K562 (cell line): ENCODE data around the gene PLAAT5. TPM values are rescaled to one million over a fixed set of nuclear protein-coding genes. Genes with fewer than 3 reads are reported as not detected.

Source experiments
- ARID1B ChIP-seq: fragments of 450-650 bp; IDR thresholded peaks from 2 replicates; pipeline ENCODE4 v1.6.1; 2016; ENCODE audit warnings: antibody characterized with exemption, mild to moderate bottlenecking, inconsistent platforms
- ATF1 ChIP-seq, 2 experiments: fragments of 450-650 bp in 1 of 2; IDR thresholded peaks; 2 replicates each; pipeline ENCODE4 v1.6.1; 2016; ENCODE audit warnings: missing compliant biosample characterization in 1 of 2, missing genetic modification characterization in 1 of 2
- CBFA2T2 ChIP-seq: fragments of 450-650 bp; conservative IDR thresholded peaks from 2 replicates; pipeline ENCODE4 v1.6.1; 2017; ENCODE audit warnings: mild to moderate bottlenecking
- CREB1 ChIP-seq, 2 experiments: sonication (generic) in 1 of 2; formaldehyde crosslinking in 1 of 2; IDR thresholded peaks; 2 replicates each; pipeline versions ENCODE4 v1.6.1 to v1.8.0; 2012 to 2022; ENCODE audit warnings: inconsistent platforms in 1 of 2, mild to moderate bottlenecking in 1 of 2, missing genetic modification reagents in 1 of 2, moderate library complexity in 1 of 2
- DACH1 ChIP-seq: fragments of 450-650 bp; IDR thresholded peaks from 2 replicates; pipeline ENCODE4 v1.6.1; 2018; ENCODE audit not compliant: partially characterized antibody
- ERF ChIP-seq: fragments of 450-650 bp; formaldehyde crosslinking; IDR thresholded peaks from 2 replicates; pipeline ENCODE4 v1.4.0; 2020; ENCODE audit warnings: mild to moderate bottlenecking, mixed read lengths
- GTF3C2 ChIP-seq: IDR thresholded peaks from 3 replicates; pipeline ENCODE4 v1.6.1; 2011; ENCODE audit warnings: borderline replicate concordance, mild to moderate bottlenecking, moderate library complexity; ENCODE audit not compliant: insufficient read length; ENCODE audit errors: extremely low read depth
- HMG20B ChIP-seq: fragments of 250-450 bp; sonication (Bioruptor Pico); IDR thresholded peaks from 2 replicates; pipeline ENCODE4 v1.5.0; 2021; ENCODE audit warnings: mild to moderate bottlenecking
- KAT7 ChIP-seq: sonication (generic); formaldehyde crosslinking; IDR thresholded peaks from 2 replicates; pipeline ENCODE4 v1.8.0; 2022; ENCODE audit warnings: missing genetic modification reagents, mild to moderate bottlenecking, borderline replicate concordance
- MEIS2 ChIP-seq: fragments of 450-650 bp; IDR thresholded peaks from 2 replicates; pipeline ENCODE4 v1.6.1; 2014; ENCODE audit warnings: mild to moderate bottlenecking; ENCODE audit not compliant: partially characterized antibody
- MXI1 ChIP-seq: IDR thresholded peaks from 2 replicates; pipeline ENCODE4 v1.6.1; 2011; ENCODE audit warnings: low read depth, mild to moderate bottlenecking, improper control_type of control experiment, low read length
- NFIC ChIP-seq: fragments of 450-650 bp; IDR thresholded peaks from 2 replicates; pipeline ENCODE4 v1.6.1; 2017; ENCODE audit warnings: mild to moderate bottlenecking, inconsistent platforms
- NFXL1 ChIP-seq: fragments of 450-650 bp; formaldehyde crosslinking; IDR thresholded peaks from 2 replicates; pipeline ENCODE4 v1.4.0; 2021; ENCODE audit warnings: mild to moderate bottlenecking
- NR2C1 ChIP-seq, 2 experiments: fragments of 450-650 bp; IDR thresholded peaks; 2 replicates each; pipeline ENCODE4 v1.6.1; 2017; ENCODE audit warnings: mild to moderate bottlenecking in 2 of 2, antibody characterized with exemption in 1 of 2, inconsistent platforms in 1 of 2, missing compliant biosample characterization in 1 of 2, missing genetic modification characterization in 1 of 2
- NR2C2 ChIP-seq, 2 experiments: fragments of 200-800 bp in 1 of 2; sonication (Bioruptor generic) in 1 of 2; sonication (generic) in 1 of 2; formaldehyde crosslinking in 1 of 2; IDR thresholded peaks; 2 replicates each; pipeline versions ENCODE4 v1.6.1 to v1.8.0; 2016 to 2022; ENCODE audit warnings: mild to moderate bottlenecking in 1 of 2, missing compliant biosample characterization in 1 of 2, missing genetic modification characterization in 1 of 2, missing genetic modification reagents in 1 of 2
- NR4A1 ChIP-seq, 2 experiments: fragments of 250-450 bp in 1 of 2; fragments of 450-650 bp in 1 of 2; sonication (Bioruptor Pico) in 1 of 2; IDR thresholded peaks; 2 replicates each; pipeline versions ENCODE4 v1.4.0 to v1.6.1; 2016 to 2020; ENCODE audit warnings: mild to moderate bottlenecking in 2 of 2, missing compliant biosample characterization in 1 of 2, missing genetic modification characterization in 1 of 2, moderate library complexity in 1 of 2
- PHB2 ChIP-seq: fragments of 450-650 bp; IDR thresholded peaks from 2 replicates; pipeline ENCODE4 v1.6.1; 2017; ENCODE audit warnings: low read depth
- PML ChIP-seq: IDR thresholded peaks from 2 replicates; pipeline ENCODE4 v1.6.1; 2012; ENCODE audit warnings: low read length, inconsistent platforms
- RCOR1 ChIP-seq, 2 experiments: IDR thresholded peaks; 2 replicates each; pipeline ENCODE4 v1.6.1; 2012; ENCODE audit warnings: low read depth in 2 of 2, low read length in 2 of 2, borderline replicate concordance in 1 of 2, improper control_type of control experiment in 1 of 2
- TEAD4 ChIP-seq, 2 experiments: sonication (generic) in 1 of 2; formaldehyde crosslinking in 1 of 2; IDR thresholded peaks; 2 replicates each; pipeline versions ENCODE4 v1.6.1 to v1.8.0; 2012 to 2022; ENCODE audit warnings: borderline replicate concordance in 1 of 2, inconsistent platforms in 1 of 2, low read length in 1 of 2, mild to moderate bottlenecking in 1 of 2, missing genetic modification reagents in 1 of 2
- U2AF2 ChIP-seq: fragments of 200-400 bp; formaldehyde crosslinking; optimal IDR thresholded peaks from 2 replicates; pipeline ENCODE3; 2017; ENCODE audit warnings: low read depth, mild to moderate bottlenecking, low read length
- ZFP36 ChIP-seq: fragments of 150-350 bp; IDR thresholded peaks from 2 replicates; pipeline ENCODE4 v1.6.1; 2018; ENCODE audit warnings: low read length, low read depth; ENCODE audit not compliant: partially characterized antibody
- ZNF324 ChIP-seq: fragments of 250-450 bp; sonication (Bioruptor Pico); IDR thresholded peaks from 2 replicates; pipeline ENCODE4 v1.4.0; 2020; ENCODE audit warnings: mild to moderate bottlenecking
- ZNF778 ChIP-seq: fragments of 450-650 bp; formaldehyde crosslinking; IDR thresholded peaks from 2 replicates; pipeline ENCODE4 v1.4.0; 2020; ENCODE audit warnings: mild to moderate bottlenecking, moderate library complexity
- polyA plus RNA-seq, 8 experiments: library from polyadenylated mRNA; depleted of rRNA in 4 of 8; stranded (reverse) in 5 of 8; unstranded in 3 of 8; fragments of >200 nt; fragmentation: Nextera tagmentation in 2 of 8; fragmentation: Illumina TruSeq in 1 of 8; extraction: Ambion mirVana in 2 of 8; extraction: Trizol in 1 of 8; gene quantifications; 2 replicates each; pipeline versions ENCODE4 v1.2.1 to v1.2.3, GENCODE V29; 2011 to 2014; ENCODE audit warnings: inconsistent platforms in 1 of 8, missing spikeins in 1 of 8
- total RNA-seq, 7 experiments: library from RNA; depleted of rRNA in 6 of 7; stranded (reverse); fragments of >200 nt in 6 of 7; fragmentation: Illumina TruSeq in 2 of 7; extraction: Trizol in 2 of 7; gene quantifications; 2 replicates each; pipeline versions ENCODE4 v1.2.1 to v1.2.3, GENCODE V29; 2011 to 2021; ENCODE audit warnings: low replicate concordance in 1 of 7
- TF ChIP-seq, protein P1 (sequence below): fragments of 200-800 bp; sonication (Bioruptor generic); IDR thresholded peaks from 2 replicates; pipeline ENCODE4 v1.6.1; 2017; ENCODE audit warnings: missing genetic modification characterization, missing compliant biosample characterization

PLAAT5 gene
- total and polyA plus RNA-seq, 9 of the 15 experiments (the other 6 are each of a cell fraction or from before 2014, with no cell fraction given): not detected

DNA sequence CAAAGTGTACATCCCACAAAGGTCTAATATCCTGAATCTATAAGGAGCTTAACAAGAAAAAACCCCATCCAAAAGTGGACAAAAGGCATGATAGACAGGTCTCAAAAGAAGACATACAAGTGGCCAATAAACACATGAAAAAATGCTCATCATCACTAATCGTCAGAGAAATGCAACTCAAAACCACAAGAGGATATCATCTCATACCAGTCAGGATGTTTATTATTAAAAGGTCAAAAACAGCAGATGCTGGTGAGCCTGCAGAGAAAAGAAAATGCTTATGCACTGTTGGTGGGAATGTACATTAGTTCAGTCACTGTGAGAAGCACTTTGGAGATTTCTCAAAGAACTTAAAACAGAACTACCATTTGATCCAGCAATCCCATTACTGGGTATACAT lies 27.6 kb upstream of the PLAAT5 start (continued):
- TF ChIP-seq ATF1 (CRISPR knock-in tag; IDR thresholded peaks at IDR 0.05) (no peak), ATF1 (tag; IDR thresholded peaks at IDR 0.05) (peak; percentile 45), MEIS2 (peak; percentile 67), ZNF778 (CRISPR knock-in tag) (no peak), CBFA2T2 (peak; percentile 76), DACH1 (peak; percentile 39), GTF3C2 (no peak), HMG20B (no peak), MXI1 (no peak), CREB1 (IDR thresholded peaks at IDR 0.05) (peak; percentile 25; the same call in 1 of the 2 replicates), CREB1 (CRISPR knock-in tag; IDR thresholded peaks at IDR 0.05) (no peak), U2AF2 (no peak), ARID1B (peak; percentile 87), NR4A1 (CRISPR knock-in tag; IDR thresholded peaks at IDR 0.05) (no peak), NR4A1 (tag; IDR thresholded peaks at IDR 0.05) (no peak), PML (0 out of 2 replicates have a peak, but pooled peaks have one; percentile 46), PHB2 (no peak), NFXL1 (CRISPR knock-in tag) (no peak), KAT7 (CRISPR knock-in tag) (no peak), NR2C2 (CRISPR knock-in tag; IDR thresholded peaks at IDR 0.05) (no peak), NR2C2 (tag; IDR thresholded peaks at IDR 0.05) (peak; percentile 68), TEAD4 (IDR thresholded peaks at IDR 0.05; ENCODE audit: low read length) (peak; percentile 89), TEAD4 (CRISPR knock-in tag; IDR thresholded peaks at IDR 0.05; ENCODE audit: borderline replicate concordance) (no peak), ERF (CRISPR knock-in tag) (no peak), RCOR1 (IDR thresholded peaks at IDR 0.05; ENCODE audit: borderline replicate concordance in 1 of 2, low read depth in 2 of 2, low read length in 2 of 2) (peak in 1 of 2 experiments; percentile 16; a peak in 1 of 4 replicates), NFIC (peak; percentile 23; the same call in 1 of the 2 replicates), ZNF324 (no peak), ZFP36 (no peak), NR2C1 (IDR thresholded peaks at IDR 0.05) (peak; percentile 35; the same call in 1 of the 2 replicates), NR2C1 (tag; IDR thresholded peaks at IDR 0.05) (peak; percentile 41; the same call in 1 of the 2 replicates)
- TF ChIP-seq, protein P1, sequence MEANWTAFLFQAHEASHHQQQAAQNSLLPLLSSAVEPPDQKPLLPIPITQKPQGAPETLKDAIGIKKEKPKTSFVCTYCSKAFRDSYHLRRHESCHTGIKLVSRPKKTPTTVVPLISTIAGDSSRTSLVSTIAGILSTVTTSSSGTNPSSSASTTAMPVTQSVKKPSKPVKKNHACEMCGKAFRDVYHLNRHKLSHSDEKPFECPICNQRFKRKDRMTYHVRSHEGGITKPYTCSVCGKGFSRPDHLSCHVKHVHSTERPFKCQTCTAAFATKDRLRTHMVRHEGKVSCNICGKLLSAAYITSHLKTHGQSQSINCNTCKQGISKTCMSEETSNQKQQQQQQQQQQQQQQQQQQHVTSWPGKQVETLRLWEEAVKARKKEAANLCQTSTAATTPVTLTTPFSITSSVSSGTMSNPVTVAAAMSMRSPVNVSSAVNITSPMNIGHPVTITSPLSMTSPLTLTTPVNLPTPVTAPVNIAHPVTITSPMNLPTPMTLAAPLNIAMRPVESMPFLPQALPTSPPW (CRISPR knock-in tag): peak; percentile 31; the same call in 1 of the 2 replicates
